ENCODE data around the gene CASZ1. TPM values are rescaled to one million over a fixed set of nuclear protein-coding genes. Genes with fewer than 3 reads are reported as not detected.

The CASZ1 gene
- total RNA-seq, 2 experiments from 2014 or later: 3.7 to 4.0 TPM

GRCh38 chr1:10665226-10665625 lies 131.2 kb downstream of the CASZ1 start:
- H3K4me1 Mint-ChIP-seq: no peaks in the 10 kb centered on the region
- POLR2A ChIA-PET: no interaction called here
- CTCF ChIA-PET: interaction anchor here (0.6 kb wide), 1 partner anchor 241 kb away, joined by 3 read pairs; no protein-coding TSS in a partner anchor
- no peak overlapping the region for H3K4me3 Mint-ChIP-seq
- no peaks in the 10 kb centered on the region for H3K27me3 Mint-ChIP-seq
- H3K27ac Mint-ChIP-seq: no peak overlapping the region
- ATAC-seq: no peak
- H3K36me3 Mint-ChIP-seq (ENCODE audit: low read depth): no peaks in the 10 kb centered on the region
- DNase-seq: no peak
- intact Hi-C loops (cut with DNase I, micrococcal nuclease): no loop called here
- no peaks in the 10 kb centered on the region for H3K9me3 Mint-ChIP-seq (ENCODE audit: low read depth)

- no peaks in the 10 kb centered on the region for H3K9me3 Mint-ChIP-seq (ENCODE audit: low read depth)
- no peak for DNase-seq
- H3K4me1 Mint-ChIP-seq: no peaks in the 10 kb centered on the region
- H3K36me3 Mint-ChIP-seq (ENCODE audit: low read depth): no peaks in the 10 kb centered on the region
- intact Hi-C loops (cut with DNase I, micrococcal nuclease): no loop called here
- POLR2A ChIA-PET: interaction anchor here (0.7 kb wide), 1 partner anchor 255 kb away, joined by 3 read pairs; no protein-coding TSS in a partner anchor
- H3K27ac Mint-ChIP-seq: no peak overlapping the region
- no peaks in the 10 kb centered on the region for H3K27me3 Mint-ChIP-seq
- CTCF ChIA-PET: no interaction called here
- H3K4me3 Mint-ChIP-seq: no peak overlapping the region
- ATAC-seq: no peak
Observed at GRCh38 chr1:10664251-10664650, 132.2 kb downstream of the CASZ1 start.

- Mint-ChIP-seq H3K9me3 (ENCODE audit: low read depth) (no peaks in the 10 kb centered on the region), H3K4me1 (no peaks in the 10 kb centered on the region), H3K27ac (no peak overlapping the region), H3K27me3 (no peaks in the 10 kb centered on the region), H3K4me3 (no peak overlapping the region), H3K36me3 (ENCODE audit: low read depth) (no peaks in the 10 kb centered on the region)
- CTCF ChIA-PET: no interaction called here
- POLR2A ChIA-PET: interaction anchor here (0.6 kb wide), 1 partner anchor 182 kb away, joined by 3 read pairs; no protein-coding TSS in a partner anchor
- intact Hi-C loops (cut with DNase I, micrococcal nuclease): no loop called here
- no peak for ATAC-seq
- DNase-seq: no peak
Observed at GRCh38 chr1:10663678-10664035, 132.8 kb downstream of the CASZ1 start.

GRCh38 chr1:10662824-10663677 lies 133.4 kb downstream of the CASZ1 start:
- no peaks in the 10 kb centered on the region for H3K27me3 Mint-ChIP-seq
- ChIA-PET POLR2A (interaction anchor here (0.6 kb wide), 1 partner anchor 182 kb away, joined by 3 read pairs; no protein-coding TSS in a partner anchor), CTCF (no interaction called here)
- no peaks in the 10 kb centered on the region for H3K36me3 Mint-ChIP-seq (ENCODE audit: low read depth)
- no peak overlapping the region for H3K4me3 Mint-ChIP-seq
- ATAC-seq: no peak
- DNase-seq: no peak
- H3K9me3 Mint-ChIP-seq (ENCODE audit: low read depth): no peaks in the 10 kb centered on the region
- H3K27ac Mint-ChIP-seq: no peak overlapping the region
- intact Hi-C loops (cut with DNase I, micrococcal nuclease): no loop called here
- no peaks in the 10 kb centered on the region for H3K4me1 Mint-ChIP-seq

- Mint-ChIP-seq H3K9me3 (ENCODE audit: low read depth) (no peaks in the 10 kb centered on the region), H3K27ac (no peak overlapping the region), H3K4me1 (no peaks in the 10 kb centered on the region), H3K27me3 (no peaks in the 10 kb centered on the region), H3K4me3 (no peak overlapping the region), H3K36me3 (ENCODE audit: low read depth) (no peaks in the 10 kb centered on the region)
- intact Hi-C loops (cut with DNase I, micrococcal nuclease): no loop called here
- ChIA-PET POLR2A (no interaction called here), CTCF (no interaction called here)
- DNase-seq: no peak
- no peak for ATAC-seq
Observed at GRCh38 chr1:10662090-10662688, 134.3 kb downstream of the CASZ1 start.

- H3K9me3 Mint-ChIP-seq (ENCODE audit: low read depth): no peaks in the 10 kb centered on the region
- ATAC-seq: no peak
- POLR2A ChIA-PET: no interaction called here
Observed at GRCh38 chr1:10661453-10661852, 135.0 kb downstream of the CASZ1 start.

GRCh38 chr1:10659646-10660540 lies 136.6 kb downstream of the CASZ1 start:
- ChIA-PET CTCF (no interaction called here), POLR2A (no interaction called here)
- Mint-ChIP-seq H3K4me3 (no peak overlapping the region), H3K27ac (no peak overlapping the region), H3K9me3 (ENCODE audit: low read depth) (no peaks in the 10 kb centered on the region), H3K36me3 (ENCODE audit: low read depth) (no peaks in the 10 kb centered on the region), H3K4me1 (no peaks in the 10 kb centered on the region), H3K27me3 (no peaks in the 10 kb centered on the region)
- no peak for ATAC-seq
- DNase-seq: no peak
- intact Hi-C loops (cut with DNase I, micrococcal nuclease): no loop called here

More at GRCh38 chr1:10661453-10661852, 135.0 kb downstream of the CASZ1 start:
- Mint-ChIP-seq H3K4me1 (no peaks in the 10 kb centered on the region), H3K27me3 (no peaks in the 10 kb centered on the region), H3K27ac (no peak overlapping the region), H3K4me3 (no peak overlapping the region), H3K36me3 (ENCODE audit: low read depth) (no peaks in the 10 kb centered on the region)
- no peak for DNase-seq
- CTCF ChIA-PET: no interaction called here
- intact Hi-C loops (cut with DNase I, micrococcal nuclease): no loop called here

- CTCF ChIA-PET: interaction anchor here (0.6 kb wide), 1 partner anchor 131 kb away, joined by 3 read pairs; no protein-coding TSS in a partner anchor
Observed at GRCh38 chr1:10659218-10659617, 137.2 kb downstream of the CASZ1 start.

GRCh38 chr1:10658396-10659066 lies 137.9 kb downstream of the CASZ1 start:
- Mint-ChIP-seq H3K36me3 (ENCODE audit: low read depth) (no peaks in the 10 kb centered on the region), H3K9me3 (ENCODE audit: low read depth) (no peaks in the 10 kb centered on the region), H3K4me3 (no peak overlapping the region), H3K27me3 (no peaks in the 10 kb centered on the region), H3K27ac (no peak overlapping the region), H3K4me1 (no peaks in the 10 kb centered on the region)
- ATAC-seq (no peak), DNase-seq (no peak)
- ChIA-PET POLR2A (no interaction called here), CTCF (interaction anchor here (0.6 kb wide), 1 partner anchor 131 kb away, joined by 3 read pairs; no protein-coding TSS in a partner anchor)
- intact Hi-C loops (cut with DNase I, micrococcal nuclease): no loop called here

More at GRCh38 chr1:10659218-10659617, 137.2 kb downstream of the CASZ1 start:
- H3K27ac Mint-ChIP-seq: no peak overlapping the region
- no peak overlapping the region for H3K4me3 Mint-ChIP-seq
- H3K4me1 Mint-ChIP-seq: no peaks in the 10 kb centered on the region
- DNase-seq (no peak), ATAC-seq (no peak)
- POLR2A ChIA-PET: no interaction called here
- no peaks in the 10 kb centered on the region for H3K27me3 Mint-ChIP-seq
- H3K36me3 Mint-ChIP-seq (ENCODE audit: low read depth): no peaks in the 10 kb centered on the region
- intact Hi-C loops (cut with DNase I, micrococcal nuclease): no loop called here
- no peaks in the 10 kb centered on the region for H3K9me3 Mint-ChIP-seq (ENCODE audit: low read depth)

- Mint-ChIP-seq H3K4me3 (no peak overlapping the region), H3K27me3 (no peaks in the 10 kb centered on the region), H3K27ac (no peak overlapping the region), H3K4me1 (no peaks in the 10 kb centered on the region), H3K9me3 (ENCODE audit: low read depth) (no peaks in the 10 kb centered on the region), H3K36me3 (ENCODE audit: low read depth) (no peaks in the 10 kb centered on the region)
- POLR2A ChIA-PET: no interaction called here
- CTCF ChIA-PET: interaction anchor here (0.6 kb wide), 1 partner anchor 152 kb away, joined by 3 read pairs; no protein-coding TSS in a partner anchor
- no peak for ATAC-seq
- intact Hi-C loops (cut with DNase I, micrococcal nuclease): no loop called here
- DNase-seq: no peak
Observed at GRCh38 chr1:10657088-10657847, 139.2 kb downstream of the CASZ1 start.

All from activated CD4-positive, alpha-beta T cell treated with anti-CD3 and anti-CD28 coated beads for 36 hours (primary cell).